T-cell (primary cell): ENCODE measurements around the gene RYR1. TPM values are rescaled to one million over a fixed set of nuclear protein-coding genes. Genes with fewer than 3 reads are reported as not detected.
"Not testable (repeated sequence)": the region's sequence is repeated elsewhere in the genome, so short reads cannot be mapped to it uniquely, and the experiment has no call there.

Experiments
- ATAC-seq, 4 experiments: fragments of 200-7000 bp in 3 of 4; fragments of 150-1000 bp in 1 of 4; cut with Tn5 transposase; replicated peaks in 1 of 4; 1 replicate in 3 of 4; 2 replicates in 1 of 4; pipeline ENCODE4 v1.10.0; 2021; ENCODE audit warnings: moderate library complexity in 3 of 4, mild to moderate bottlenecking in 2 of 4, moderate number of reproducible peaks in 1 of 4
- CTCF ChIA-PET, 2 donors: fragments of 300-600 bp; sonication (Branson Sonifier 250); formaldehyde crosslinking; loops; one replicate each; lab custom pipeline; 2022; ENCODE audit warnings: antibody characterized with exemption in 2 of 2; lab: Charles Lee
- POLR2A ChIA-PET, 2 donors: fragments of 300-600 bp; sonication (Branson Sonifier 250); formaldehyde crosslinking; loops; one replicate each; lab custom pipeline; 2022; ENCODE audit warnings: antibody characterized with exemption in 2 of 2; lab: Charles Lee
- DNase-seq, 35 experiments: peaks; one replicate each; pipeline versions ENCODE4 v3.0.0 to v3.0.0-alpha.2; 2013 to 2023
- H3K27ac ChIP-seq: one replicate; pipeline ENCODE4 v1.5.1; 2013; ENCODE audit warnings: low read length
- H3K27me3 ChIP-seq, 2 experiments: replicated peaks in 1 of 2; 1 replicate in 1 of 2; 2 replicates in 1 of 2; pipeline versions ENCODE4 v1.6.1 to v1.7.0; 2013; ENCODE audit warnings: low read length in 1 of 2, mixed read lengths in 1 of 2; ENCODE audit not compliant: control insufficient read depth in 2 of 2, insufficient read depth in 2 of 2; ENCODE audit errors: extremely low read depth in 1 of 2
- H3K36me3 ChIP-seq, 2 donors: 1 replicate in 1 of 2; 2 replicates in 1 of 2; pipeline versions ENCODE4 v1.6.1 to v1.7.0; 2013; ENCODE audit warnings: low read length in 1 of 2; ENCODE audit not compliant: control insufficient read depth in 2 of 2, insufficient read depth in 1 of 2; ENCODE audit errors: extremely low read depth in 1 of 2
- H3K4me1 ChIP-seq, 2 experiments: 1 replicate in 1 of 2; 2 replicates in 1 of 2; pipeline versions ENCODE4 v1.6.1 to v1.7.0; 2013; ENCODE audit warnings: low read length in 2 of 2, mixed read lengths in 1 of 2; ENCODE audit not compliant: insufficient read depth in 2 of 2, control insufficient read depth in 1 of 2; ENCODE audit errors: extremely low read depth in 1 of 2
- H3K4me3 ChIP-seq, 2 donors: 1 replicate in 1 of 2; 2 replicates in 1 of 2; pipeline versions ENCODE4 v1.5.1 to v1.7.0; 2013; ENCODE audit warnings: mild to moderate bottlenecking in 2 of 2, low read length in 1 of 2, moderate library complexity in 1 of 2; ENCODE audit not compliant: control insufficient read depth in 1 of 2; ENCODE audit errors: extremely low read depth in 1 of 2
- H3K9me3 ChIP-seq: 2 replicates; pipeline ENCODE4 v1.7.0; 2013
- H3K27ac Mint-ChIP-seq, 2 donors: one replicate each; pipeline ENCODE4 v1.8.0; 2020 to 2021; ENCODE audit warnings: mild to moderate bottlenecking in 2 of 2, mixed read lengths in 2 of 2
- H3K27me3 Mint-ChIP-seq, 2 donors: one replicate each; pipeline ENCODE4 v1.8.0; 2021 to 2022; ENCODE audit warnings: mixed read lengths in 2 of 2
- H3K36me3 Mint-ChIP-seq: one replicate; pipeline ENCODE4 v1.8.0; 2021; ENCODE audit warnings: mixed read lengths
- H3K4me1 Mint-ChIP-seq, 3 donors: one replicate each; pipeline ENCODE4 v1.8.0; 2020 to 2022; ENCODE audit warnings: mixed read lengths in 3 of 3, mild to moderate bottlenecking in 1 of 3
- H3K4me3 Mint-ChIP-seq, 3 donors: one replicate each; pipeline ENCODE4 v1.8.0; 2020 to 2022; ENCODE audit warnings: mild to moderate bottlenecking in 3 of 3, mixed read lengths in 3 of 3, moderate library complexity in 3 of 3
- H3K9me3 Mint-ChIP-seq, 3 donors: one replicate each; pipeline ENCODE4 v1.8.0; 2020 to 2022; ENCODE audit warnings: mixed read lengths in 3 of 3
- WGBS: methylation state at CpG from one replicate; pipeline ENCODE4 v1.1.5; 2013; ENCODE audit warnings: missing lambda C conversion rate; ENCODE audit not compliant: insufficient coverage; 5-methylcytosine and 5-hydroxymethylcytosine counted together
- total RNA-seq, 35 experiments: library from RNA in 6 of 35; stranded (reverse) in 6 of 35; fragments of 120-200 nt in 1 of 35; gene quantifications; one replicate each; pipeline versions ENCODE4 v1.2.1 to v1.2.4 and lab custom pipeline; 2013 to 2026

RYR1 gene
- total RNA-seq, 5 donors from 2014 or later (not counting 1 experiment from before 2014, with no cell fraction given), result 1.1 to 3.8 (median 2.9) TPM

GRCh38 chr19:38494379-38494778 lies 60.9 kb downstream of the RYR1 start:
- POLR2A ChIA-PET, result no interaction called here
- Histone ChIP-seq H3K4me1 (no peaks in the 10 kb centered on the region), H3K27me3 (peaks cover 0 to 21% of the 10 kb centered on the region in 2 experiments), H3K27ac (no peak overlapping the region), H3K4me3 (no peak overlapping the region), H3K36me3 (no peaks in the 10 kb centered on the region), H3K9me3 (no peaks in the 10 kb centered on the region)
- H3K9me3 Mint-ChIP-seq, result peaks cover 7 to 10% (median 8%) of the 10 kb centered on the region in 3 donors
- H3K4me1 Mint-ChIP-seq, result peaks cover 0 to 5% (median 2%) of the 10 kb centered on the region in 3 donors
- CTCF ChIA-PET, result no interaction called here
- no peak overlapping the region for H3K4me3 Mint-ChIP-seq
- peaks cover 18 to 19% of the 10 kb centered on the region in 2 donors for H3K27me3 Mint-ChIP-seq
- no peak for ATAC-seq
- H3K36me3 Mint-ChIP-seq, result peaks cover 4% of the 10 kb centered on the region
- WGBS, result 93% methylated on average over 21 of the region's 21 CpGs
- no peak for DNase-seq
- no peak overlapping the region for H3K27ac Mint-ChIP-seq

GRCh38 chr19:38495375-38495774 lies 61.9 kb downstream of the RYR1 start:
- H3K9me3 ChIP-seq, H3K27ac ChIP-seq, H3K36me3 ChIP-seq, ATAC-seq, H3K4me1 ChIP-seq, H3K4me3 Mint-ChIP-seq, H3K4me1 Mint-ChIP-seq, H3K27ac Mint-ChIP-seq, POLR2A ChIA-PET, H3K4me3 ChIP-seq, CTCF ChIA-PET, DNase-seq, H3K9me3 Mint-ChIP-seq, H3K36me3 Mint-ChIP-seq: not testable (repeated sequence)
- H3K27me3 Mint-ChIP-seq, result peaks cover 14 to 16% of the 10 kb centered on the region in 2 donors
- peaks cover 0 to 26% of the 10 kb centered on the region in 2 experiments for H3K27me3 ChIP-seq
- WGBS, result no CpG with 5 or more reads among the region's 2 CpGs

GRCh38 chr19:38496116-38496515 lies 62.6 kb downstream of the RYR1 start:
- Histone ChIP-seq H3K36me3 (no peaks in the 10 kb centered on the region), H3K9me3 (no peaks in the 10 kb centered on the region), H3K27me3 (peaks cover 0 to 31% of the 10 kb centered on the region in 2 experiments), H3K4me3 (no peak overlapping the region), H3K27ac (no peak overlapping the region), H3K4me1 (no peaks in the 10 kb centered on the region)
- DNase-seq (no peak), ATAC-seq (no peak)
- ChIA-PET CTCF (no interaction called here), POLR2A (no interaction called here)
- peaks cover 7 to 9% of the 10 kb centered on the region in 2 donors for H3K27me3 Mint-ChIP-seq
- no peak overlapping the region for H3K27ac Mint-ChIP-seq
- peaks cover 0 to 5% (median 2%) of the 10 kb centered on the region in 3 donors for H3K4me1 Mint-ChIP-seq
- no peaks in the 10 kb centered on the region for H3K36me3 Mint-ChIP-seq
- WGBS, result 89% methylated on average over 16 of the region's 17 CpGs
- no peak overlapping the region for H3K4me3 Mint-ChIP-seq
- H3K9me3 Mint-ChIP-seq, result no peaks in the 10 kb centered on the region

- H3K9me3 Mint-ChIP-seq, result no peaks in the 10 kb centered on the region
- ATAC-seq (no peak), DNase-seq (no peak)
- Histone ChIP-seq H3K27ac (no peak overlapping the region), H3K4me1 (no peaks in the 10 kb centered on the region), H3K27me3 (peaks cover 0 to 27% of the 10 kb centered on the region in 2 experiments), H3K36me3 (no peaks in the 10 kb centered on the region), H3K9me3 (no peaks in the 10 kb centered on the region), H3K4me3 (no peak overlapping the region)
- H3K36me3 Mint-ChIP-seq, result no peaks in the 10 kb centered on the region
- no peak overlapping the region for H3K4me3 Mint-ChIP-seq
- POLR2A ChIA-PET, result no interaction called here
- H3K27ac Mint-ChIP-seq, result no peak overlapping the region
- peaks cover 0 to 5% (median 2%) of the 10 kb centered on the region in 3 donors for H3K4me1 Mint-ChIP-seq
- WGBS, result 91% methylated on average over 23 of the region's 30 CpGs
- CTCF ChIA-PET, result no interaction called here
- peaks cover 6 to 9% of the 10 kb centered on the region in 2 donors for H3K27me3 Mint-ChIP-seq
These were observed 63.4 kb downstream of the RYR1 start for GRCh38 chr19:38496603-38497487.

- peaks cover 0 to 2% of the 10 kb centered on the region in 2 donors for H3K27me3 Mint-ChIP-seq
- Histone ChIP-seq H3K4me3 (no peak overlapping the region), H3K9me3 (no peaks in the 10 kb centered on the region), H3K27me3 (peaks cover 0 to 24% of the 10 kb centered on the region in 2 experiments), H3K4me1 (no peaks in the 10 kb centered on the region), H3K36me3 (no peaks in the 10 kb centered on the region), H3K27ac (no peak overlapping the region)
- ChIA-PET CTCF (no interaction called here), POLR2A (no interaction called here)
- no peaks in the 10 kb centered on the region for H3K4me1 Mint-ChIP-seq
- DNase-seq, result no peak
- H3K9me3 Mint-ChIP-seq, result no peaks in the 10 kb centered on the region
- no peak overlapping the region for H3K4me3 Mint-ChIP-seq
- H3K36me3 Mint-ChIP-seq, result no peaks in the 10 kb centered on the region
- no peak overlapping the region for H3K27ac Mint-ChIP-seq
- ATAC-seq, result no peak
- WGBS, result 75% methylated on average over 3 of the region's 4 CpGs
These were observed 64.4 kb downstream of the RYR1 start for GRCh38 chr19:38497907-38498306.

GRCh38 chr19:38499532-38499931 lies 66.0 kb downstream of the RYR1 start:
- Mint-ChIP-seq H3K27me3 (peaks cover 0 to 2% of the 10 kb centered on the region in 2 donors), H3K27ac (no peak overlapping the region), H3K4me1 (no peaks in the 10 kb centered on the region), H3K4me3 (no peak overlapping the region), H3K9me3 (no peaks in the 10 kb centered on the region), H3K36me3 (no peaks in the 10 kb centered on the region)
- WGBS, result 94% methylated on average over 16 of the region's 21 CpGs
- H3K4me1 ChIP-seq, result no peaks in the 10 kb centered on the region
- no peak overlapping the region for H3K4me3 ChIP-seq
- no peaks in the 10 kb centered on the region for H3K36me3 ChIP-seq
- CTCF ChIA-PET, result no interaction called here
- peaks cover 0 to 21% of the 10 kb centered on the region in 2 experiments for H3K27me3 ChIP-seq
- no peak for DNase-seq
- no peaks in the 10 kb centered on the region for H3K9me3 ChIP-seq
- no peak overlapping the region for H3K27ac ChIP-seq
- ATAC-seq, result no peak
- POLR2A ChIA-PET, result no interaction called here
